Activated CD4-positive, alpha-beta memory T cell treated with anti-CD3 and anti-CD28 coated beads for 36 hours (primary cell): Measurements from ENCODE around the gene MBNL1. TPM values are rescaled to one million over a fixed set of nuclear protein-coding genes. Genes with fewer than 3 reads are reported as not detected.
"Not testable (repeated sequence)": the region's sequence is repeated elsewhere in the genome, so short reads cannot be mapped to it uniquely, and the experiment has no call there.

ENCODE experiments used
- CTCF ChIA-PET: fragments of 350-600 bp; sonication (Branson Sonifier 250); formaldehyde crosslinking; loops from one replicate; lab custom pipeline; 2021; ENCODE audit warnings: antibody characterized with exemption, inconsistent platforms; lab: Charles Lee
- POLR2A ChIA-PET: fragments of 350-600 bp; sonication (Branson Sonifier 250); formaldehyde crosslinking; loops from one replicate; lab custom pipeline; 2021; ENCODE audit warnings: antibody characterized with exemption; lab: Charles Lee
- DNase-seq: peaks from one replicate; pipeline ENCODE4 v3.0.0-alpha.2; 2020
- H3K27ac Mint-ChIP-seq: one replicate; pipeline ENCODE4 v1.8.0; 2021; ENCODE audit warnings: mixed read lengths
- H3K27me3 Mint-ChIP-seq: one replicate; pipeline ENCODE4 v1.8.0; 2021; ENCODE audit warnings: mixed read lengths
- H3K36me3 Mint-ChIP-seq: one replicate; pipeline ENCODE4 v1.8.0; 2021; ENCODE audit warnings: mixed read lengths
- H3K4me1 Mint-ChIP-seq: one replicate; pipeline ENCODE4 v1.8.0; 2021; ENCODE audit warnings: low read depth, mixed read lengths
- H3K4me3 Mint-ChIP-seq: one replicate; pipeline ENCODE4 v1.8.0; 2021; ENCODE audit warnings: mild to moderate bottlenecking, mixed read lengths
- H3K9me3 Mint-ChIP-seq: one replicate; pipeline ENCODE4 v1.8.0; 2021; ENCODE audit warnings: mixed read lengths
- intact Hi-C: fragments of 100-400 bp; cut with micrococcal nuclease; formaldehyde crosslinking; loops from one replicate; pipeline ENCODE4 v1.15.1; 2023
- total RNA-seq, 2 experiments: library from RNA; stranded (reverse); gene quantifications; one replicate each; pipeline ENCODE4 v1.2.3, GENCODE V29; 2021

MBNL1 gene
- total RNA-seq, 2 experiments from 2014 or later: 290 to 302 TPM

GRCh38 chr3:152331018-152331541 lies 62.4 kb downstream of the MBNL1 start:
- intact Hi-C loops: loop anchor here (2.0 kb wide), 2 partner anchors 28 to 52 kb away; no protein-coding TSS in a partner anchor
- Mint-ChIP-seq H3K4me1 (peaks cover 87% of the 10 kb centered on the region), H3K27ac (peak overlapping the region; percentile 66), H3K9me3 (peaks cover 3% of the 10 kb centered on the region), H3K4me3 (no peak overlapping the region), H3K27me3 (no peaks in the 10 kb centered on the region), H3K36me3 (peaks cover 21% of the 10 kb centered on the region)
- ChIA-PET CTCF (interaction anchor here (0.9 to 4.1 kb wide), 4 partner anchors 12 to 148 kb away, joined by 3 to 19 read pairs (median 4); no protein-coding TSS in a partner anchor), POLR2A (interaction anchor here (0.9 to 1.2 kb wide), 3 partner anchors 21 to 58 kb away, joined by 3 to 4 read pairs (median 3); no protein-coding TSS in a partner anchor)
- no peak for DNase-seq

GRCh38 chr3:152331998-152332397 lies 63.3 kb downstream of the MBNL1 start:
- intact Hi-C loops: loop anchor here (2.0 kb wide), 2 partner anchors 29 to 53 kb away; no protein-coding TSS in a partner anchor
- H3K9me3 Mint-ChIP-seq: peaks cover 3% of the 10 kb centered on the region
- no peak overlapping the region for H3K4me3 Mint-ChIP-seq
- H3K27me3 Mint-ChIP-seq: no peaks in the 10 kb centered on the region
- H3K27ac Mint-ChIP-seq: peak overlapping the region; percentile 53
- ChIA-PET CTCF (interaction anchor here (0.7 to 4.1 kb wide), 8 partner anchors 8 to 260 kb away, joined by 3 to 19 read pairs (median 4); no protein-coding TSS in a partner anchor), POLR2A (interaction anchor here (0.6 to 1.2 kb wide), 6 partner anchors 8 to 119 kb away, joined by 3 to 4 read pairs (median 3); no protein-coding TSS in a partner anchor)
- peaks cover 84% of the 10 kb centered on the region for H3K4me1 Mint-ChIP-seq
- no peak for DNase-seq
- H3K36me3 Mint-ChIP-seq: peaks cover 17% of the 10 kb centered on the region

DNA sequence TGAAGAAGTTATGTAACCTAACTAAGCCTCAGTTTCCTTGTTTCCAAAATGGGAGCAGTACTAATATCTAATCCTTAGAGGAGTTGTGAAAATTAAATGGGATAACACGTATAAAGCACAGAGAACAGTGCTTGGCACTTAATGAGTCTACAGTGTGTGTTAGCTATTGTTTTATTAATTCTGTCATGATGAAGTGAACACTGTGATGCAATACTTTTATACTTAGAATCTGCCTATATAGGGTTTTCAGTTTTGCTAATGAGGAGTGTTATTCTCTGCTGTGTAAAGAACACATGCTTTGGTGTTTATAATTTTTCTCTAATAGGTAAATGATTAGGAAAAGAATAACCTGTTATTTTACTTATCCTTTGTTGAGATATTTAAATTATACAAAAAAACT lies 65.2 kb downstream of the MBNL1 start:
- H3K27me3 Mint-ChIP-seq: no peaks in the 10 kb centered on the region
- no peak for DNase-seq
- ChIA-PET CTCF (interaction anchor here (4.1 kb wide), 1 partner anchor 110 kb away, joined by 19 read pairs; no protein-coding TSS in a partner anchor), POLR2A (interaction anchor here (1.9 kb wide), 1 partner anchor 64 kb away, joined by 8 read pairs; the partner anchor contains the start of gene MBNL1)
- intact Hi-C loops: loop anchor here (2.0 kb wide), 1 partner anchor 23 kb away; no protein-coding TSS in a partner anchor
- peaks cover 19% of the 10 kb centered on the region for H3K36me3 Mint-ChIP-seq
- H3K4me3 Mint-ChIP-seq: no peak overlapping the region
- peaks cover 79% of the 10 kb centered on the region for H3K4me1 Mint-ChIP-seq
- H3K9me3 Mint-ChIP-seq: peaks cover under 1% of the 10 kb centered on the region
- peak overlapping the region; percentile 51 for H3K27ac Mint-ChIP-seq

- no peaks in the 10 kb centered on the region for H3K9me3 Mint-ChIP-seq
- ChIA-PET POLR2A (interaction anchor here (1.6 kb wide), 1 partner anchor 23 kb away, joined by 3 read pairs; no protein-coding TSS in a partner anchor), CTCF (interaction anchor here (4.1 kb wide), 1 partner anchor 109 kb away, joined by 19 read pairs; no protein-coding TSS in a partner anchor)
- H3K36me3 Mint-ChIP-seq: peaks cover 19% of the 10 kb centered on the region
- peak overlapping the region; percentile 1 for H3K4me3 Mint-ChIP-seq
- no peak for DNase-seq
- no peaks in the 10 kb centered on the region for H3K27me3 Mint-ChIP-seq
- peak overlapping the region; percentile 80 for H3K27ac Mint-ChIP-seq
- intact Hi-C loops: loop anchor here (2.0 kb wide), 1 partner anchor 22 kb away; no protein-coding TSS in a partner anchor
- peaks cover 79% of the 10 kb centered on the region for H3K4me1 Mint-ChIP-seq
These were observed 66.0 kb downstream of the MBNL1 start for GRCh38 chr3:152334761-152335160.

- Mint-ChIP-seq H3K36me3 (peaks cover 22% of the 10 kb centered on the region), H3K4me3 (no peak overlapping the region), H3K27me3 (no peaks in the 10 kb centered on the region), H3K27ac (peak overlapping the region; percentile 80), H3K4me1 (peaks cover 80% of the 10 kb centered on the region), H3K9me3 (no peaks in the 10 kb centered on the region)
- CTCF ChIA-PET: no interaction called here
- intact Hi-C loops: loop anchor here (2.0 kb wide), 1 partner anchor 22 kb away; no protein-coding TSS in a partner anchor
- no peak for DNase-seq
- POLR2A ChIA-PET: interaction anchor here (1.6 kb wide), 1 partner anchor 23 kb away, joined by 3 read pairs; no protein-coding TSS in a partner anchor
These were observed 66.5 kb downstream of the MBNL1 start for GRCh38 chr3:152335273-152335672.

- intact Hi-C loops: not testable (repeated sequence)
These were observed 68.6 kb downstream of the MBNL1 start for GRCh38 chr3:152337337-152337736.

DNA sequence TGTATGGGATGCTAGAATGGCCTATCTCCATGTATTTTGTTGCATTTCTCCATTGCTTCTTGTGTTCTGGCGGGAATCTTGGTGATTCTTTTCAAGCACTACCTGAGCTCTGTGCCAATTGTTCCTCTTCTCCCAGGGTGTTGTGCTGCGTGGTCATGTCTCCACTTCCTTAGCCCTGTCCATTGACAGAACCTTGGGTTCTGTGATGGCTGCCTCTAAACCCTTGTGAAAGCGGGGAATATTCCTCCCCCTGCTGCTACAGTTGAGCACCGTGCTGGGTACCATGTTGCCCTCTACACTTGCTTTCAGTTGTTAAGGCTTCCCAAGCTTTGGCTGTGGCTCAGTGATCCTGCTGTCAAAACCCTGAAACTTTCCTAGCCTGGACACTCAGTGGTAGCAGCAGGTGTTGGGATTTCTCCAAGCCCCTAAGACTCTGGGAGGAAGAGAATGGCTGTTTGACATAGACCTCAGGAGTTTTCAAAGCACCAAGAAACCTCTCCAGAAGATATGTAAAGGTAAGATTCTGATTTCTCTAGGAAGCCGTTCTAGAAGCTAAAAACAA lies 69.5 kb downstream of the MBNL1 start:
- H3K4me1 Mint-ChIP-seq: peaks cover 72% of the 10 kb centered on the region
- no peak overlapping the region for H3K4me3 Mint-ChIP-seq
- H3K36me3 Mint-ChIP-seq: peaks cover 23% of the 10 kb centered on the region
- ChIA-PET CTCF (no interaction called here), POLR2A (no interaction called here)
- no peaks in the 10 kb centered on the region for H3K9me3 Mint-ChIP-seq
- intact Hi-C loops: no loop called here
- no peaks in the 10 kb centered on the region for H3K27me3 Mint-ChIP-seq
- H3K27ac Mint-ChIP-seq: no peak overlapping the region
- DNase-seq: no peak

More at GRCh38 chr3:152337337-152337736, 68.6 kb downstream of the MBNL1 start:
- H3K4me3 Mint-ChIP-seq, H3K27me3 Mint-ChIP-seq, CTCF ChIA-PET, DNase-seq, POLR2A ChIA-PET, H3K9me3 Mint-ChIP-seq: not testable (repeated sequence)
- peak overlapping the region; percentile 14 for H3K27ac Mint-ChIP-seq
- H3K36me3 Mint-ChIP-seq: peaks cover 17% of the 10 kb centered on the region
- peaks cover 74% of the 10 kb centered on the region for H3K4me1 Mint-ChIP-seq

DNA sequence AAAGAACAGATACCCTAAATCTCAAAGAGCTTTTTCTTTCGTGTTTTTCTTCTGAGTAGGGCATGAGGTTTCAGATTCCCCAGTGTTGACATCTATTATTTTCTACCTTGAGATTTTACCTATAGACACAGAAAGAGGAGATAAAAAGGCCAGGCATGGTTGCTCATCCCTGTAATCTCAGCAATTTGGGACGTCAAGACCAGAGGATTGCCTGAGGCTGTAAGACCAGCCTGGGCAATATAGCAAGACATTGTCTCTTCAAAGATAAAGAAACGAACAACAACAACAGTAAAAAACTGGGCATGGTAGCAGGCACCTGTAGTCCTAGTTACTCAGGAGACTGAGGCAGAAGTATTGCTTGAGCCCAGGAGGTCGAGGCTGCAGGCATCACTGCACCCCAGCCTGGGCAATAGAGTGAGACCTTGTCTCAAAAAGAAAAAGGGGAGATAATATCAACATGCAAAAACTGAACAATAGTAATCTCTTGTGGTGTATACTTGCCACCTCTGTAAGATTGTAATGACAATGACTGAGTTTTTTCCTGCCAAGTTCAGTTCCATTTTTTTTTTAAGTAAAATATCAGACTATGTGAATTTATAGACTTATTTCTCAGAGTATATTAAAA lies 71.3 kb downstream of the MBNL1 start:
- CTCF ChIA-PET: no interaction called here
- no peaks in the 10 kb centered on the region for H3K27me3 Mint-ChIP-seq
- no peak overlapping the region for H3K27ac Mint-ChIP-seq
- DNase-seq: no peak
- H3K9me3 Mint-ChIP-seq: no peaks in the 10 kb centered on the region
- intact Hi-C loops: loop anchor here (1.0 kb wide), 1 partner anchor 10 kb away; no protein-coding TSS in a partner anchor
- H3K4me3 Mint-ChIP-seq: no peak overlapping the region
- H3K36me3 Mint-ChIP-seq: peaks cover 32% of the 10 kb centered on the region
- POLR2A ChIA-PET: interaction anchor here (1.0 kb wide), 1 partner anchor 140 kb away, joined by 3 read pairs; no protein-coding TSS in a partner anchor
- peaks cover 68% of the 10 kb centered on the region for H3K4me1 Mint-ChIP-seq

DNA sequence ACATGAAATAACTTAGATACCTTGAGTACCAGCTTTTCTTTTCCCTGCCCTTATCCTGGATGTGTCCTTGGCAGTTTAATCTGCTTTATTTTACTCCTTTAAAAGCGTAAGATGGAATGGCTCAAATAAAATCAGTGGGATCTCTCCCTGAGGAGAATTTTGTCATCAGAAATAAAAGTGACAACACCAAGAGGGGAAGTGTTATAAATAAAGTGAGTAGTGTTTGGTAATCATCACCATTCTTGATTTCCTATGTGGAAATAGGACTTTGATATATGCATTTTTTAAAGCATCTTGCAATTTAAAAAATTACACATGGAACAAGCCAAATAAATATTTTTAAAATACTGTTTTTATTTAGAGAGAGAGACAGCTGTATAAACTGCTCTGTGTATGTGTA lies 76.5 kb downstream of the MBNL1 start:
- H3K27ac Mint-ChIP-seq: no peak overlapping the region
- no peaks in the 10 kb centered on the region for H3K9me3 Mint-ChIP-seq
- ChIA-PET POLR2A (interaction anchor here (0.6 kb wide), 1 partner anchor 57 kb away, joined by 3 read pairs; no protein-coding TSS in a partner anchor), CTCF (interaction anchor here (1.9 kb wide), 1 partner anchor 273 kb away, joined by 4 read pairs; no protein-coding TSS in a partner anchor)
- no peak overlapping the region for H3K4me3 Mint-ChIP-seq
- intact Hi-C loops: no loop called here
- H3K36me3 Mint-ChIP-seq: peaks cover 24% of the 10 kb centered on the region
- DNase-seq: no peak
- no peaks in the 10 kb centered on the region for H3K27me3 Mint-ChIP-seq
- H3K4me1 Mint-ChIP-seq: peaks cover 44% of the 10 kb centered on the region

DNA sequence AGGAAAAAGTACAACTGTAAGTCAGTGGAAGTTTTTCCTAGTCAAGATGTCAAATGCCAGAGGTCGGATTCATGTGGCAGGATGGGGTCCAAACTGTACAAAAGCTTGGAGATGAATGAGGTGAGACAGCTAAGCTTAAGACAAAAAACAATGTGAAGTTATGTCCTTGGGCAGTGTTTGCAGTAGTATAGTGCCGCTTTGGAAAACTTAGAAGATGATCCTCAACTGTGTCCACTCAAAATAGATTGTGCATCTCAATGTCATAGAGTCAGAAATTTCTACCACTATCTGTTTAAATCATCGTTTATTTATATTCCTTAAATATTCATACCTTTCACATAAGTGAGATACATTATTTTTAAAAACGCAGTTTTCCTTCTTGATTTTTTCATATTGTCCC lies 77.3 kb downstream of the MBNL1 start:
- H3K27me3 Mint-ChIP-seq: no peaks in the 10 kb centered on the region
- no peak for DNase-seq
- peaks cover 24% of the 10 kb centered on the region for H3K36me3 Mint-ChIP-seq
- H3K4me1 Mint-ChIP-seq: peaks cover 42% of the 10 kb centered on the region
- ChIA-PET CTCF (interaction anchor here (0.7 to 1.9 kb wide), 2 partner anchors 74 to 274 kb away, joined by 3 to 4 read pairs; no protein-coding TSS in a partner anchor), POLR2A (interaction anchor here (0.6 kb wide), 1 partner anchor 56 kb away, joined by 3 read pairs; no protein-coding TSS in a partner anchor)
- peak overlapping the region; percentile 18 for H3K27ac Mint-ChIP-seq
- H3K9me3 Mint-ChIP-seq: no peaks in the 10 kb centered on the region
- H3K4me3 Mint-ChIP-seq: no peak overlapping the region
- intact Hi-C loops: no loop called here

DNA sequence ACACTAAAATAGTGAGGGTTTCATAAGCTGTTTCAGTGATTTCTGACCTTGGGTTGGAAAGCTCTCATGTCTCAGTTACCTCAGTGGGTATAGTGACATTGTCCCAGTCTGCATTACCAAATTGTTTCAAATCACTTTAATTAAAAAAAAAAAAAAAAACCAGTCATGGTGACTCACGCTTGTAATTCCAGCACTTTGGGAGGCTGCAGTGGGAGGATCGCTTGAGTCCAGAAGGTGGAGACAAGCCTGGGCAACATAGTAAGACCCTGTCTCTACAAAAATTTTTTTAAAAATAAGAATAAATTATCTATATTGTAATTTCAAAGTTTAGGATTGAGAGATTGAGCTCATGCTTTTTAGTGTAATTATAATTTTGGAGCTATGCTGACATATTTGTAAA lies 78.0 kb downstream of the MBNL1 start:
- intact Hi-C loops: no loop called here
- Mint-ChIP-seq H3K9me3 (no peaks in the 10 kb centered on the region), H3K4me1 (peaks cover 43% of the 10 kb centered on the region), H3K27ac (no peak overlapping the region), H3K36me3 (peaks cover 24% of the 10 kb centered on the region), H3K27me3 (no peaks in the 10 kb centered on the region), H3K4me3 (no peak overlapping the region)
- ChIA-PET POLR2A (no interaction called here), CTCF (interaction anchor here (0.7 kb wide), 1 partner anchor 74 kb away, joined by 3 read pairs; no protein-coding TSS in a partner anchor)
- no peak for DNase-seq
